ENCODE measurements around the gene ARID1B. TPM values are rescaled to one million over a fixed set of nuclear protein-coding genes. Genes with fewer than 3 reads are reported as not detected.

ARID1B gene
- total RNA-seq, 1 experiment from 2014 or later = 91.7 TPM

GRCh38 chr6:157033428-157034140 lies 256.4 kb downstream of the ARID1B start:
- Histone ChIP-seq H3K9me3 (ENCODE audit: control insufficient read depth, insufficient read depth, low read depth, low read length) (no peaks in the 10 kb centered on the region), H3K36me3 (ENCODE audit: control insufficient read depth, insufficient read depth, low read length) (peaks cover 2% of the 10 kb centered on the region), H3K4me1 (ENCODE audit: control insufficient read depth, insufficient read depth, low read length) (peaks cover 16% of the 10 kb centered on the region; the same call in 1 of the 2 replicates), H3K27me3 (ENCODE audit: control insufficient read depth, insufficient read depth, low read length) (no peaks in the 10 kb centered on the region), H3K27ac (ENCODE audit: low read length) (peak overlapping the region; percentile 95), H3K4me3 (ENCODE audit: low read depth in 2 of 2, low read length in 2 of 2) (peak overlapping the region; percentile 48)
- ChIA-PET POLR2A (no interaction called here), CTCF (interaction anchor here (2.7 kb wide), 1 partner anchor 12 kb away, joined by 9 read pairs; no protein-coding TSS in a partner anchor)
- intact Hi-C loops (cut with micrococcal nuclease; ENCODE audit: unreplicated experiment) = no loop called here
- DNase-seq (ENCODE audit: low read depth, low spot score) (no peak), ATAC-seq (peak; percentile 54; the same call in 1 of the 2 replicates)
- no peak for TF ChIP-seq REST (IDR thresholded peaks at IDR 0.05; ENCODE audit: insufficient read depth in 1 of 2, low read depth in 2 of 2, low read length in 1 of 2)
- TF ChIP-seq SIN3A (IDR thresholded peaks at IDR 0.05; ENCODE audit: borderline replicate concordance, insufficient read depth, low read depth, low read length) = no peak
- no peak for TF ChIP-seq TCF7L2 (IDR thresholded peaks at IDR 0.05; ENCODE audit: low read depth, low read length)
- TF ChIP-seq CTCF (IDR thresholded peaks at IDR 0.05) = no peak
- no peak for TF ChIP-seq POLR2AphosphoS5 (IDR thresholded peaks at IDR 0.05; ENCODE audit: low read depth, low read length)
- no TSS peak for BruUV-seq (replicated peaks)
- in situ Hi-C loops (cut with HindIII; ENCODE audit: low pct_unique_long_range_greater_than_20kb, low sequenced_read_pairs) = no loop called here

- intact Hi-C loops (cut with micrococcal nuclease; ENCODE audit: unreplicated experiment) = loop anchor here (5.0 kb wide), 1 partner anchor 148 kb away; no protein-coding TSS in a partner anchor
- Histone ChIP-seq H3K27me3 (ENCODE audit: control insufficient read depth, insufficient read depth, low read length) (no peaks in the 10 kb centered on the region), H3K9me3 (ENCODE audit: control insufficient read depth, insufficient read depth, low read depth, low read length) (no peaks in the 10 kb centered on the region), H3K27ac (ENCODE audit: low read length) (peak overlapping the region; percentile 95; the same call in 1 of the 2 replicates), H3K4me1 (ENCODE audit: control insufficient read depth, insufficient read depth, low read length) (peaks cover 16% of the 10 kb centered on the region; the same call in 1 of the 2 replicates), H3K36me3 (ENCODE audit: control insufficient read depth, insufficient read depth, low read length) (peaks cover 2% of the 10 kb centered on the region), H3K4me3 (ENCODE audit: low read depth in 2 of 2, low read length in 2 of 2) (no peak overlapping the region)
- TF ChIP-seq REST (IDR thresholded peaks at IDR 0.05; ENCODE audit: insufficient read depth in 1 of 2, low read depth in 2 of 2, low read length in 1 of 2) (no peak), CTCF (IDR thresholded peaks at IDR 0.05) (peak; percentile 69)
- ChIA-PET POLR2A (no interaction called here), CTCF (interaction anchor here (2.7 kb wide), 1 partner anchor 11 kb away, joined by 9 read pairs; no protein-coding TSS in a partner anchor)
- ATAC-seq (peak; percentile 75), DNase-seq (ENCODE audit: low read depth, low spot score) (no peak)
- BruUV-seq (replicated peaks) = no TSS peak
- in situ Hi-C loops (cut with HindIII; ENCODE audit: low pct_unique_long_range_greater_than_20kb, low sequenced_read_pairs) = no loop called here
Observed at GRCh38 chr6:157034436-157035230, 257.5 kb downstream of the ARID1B start.
